HG03565 (cell line): ENCODE results near the gene ERP29.
"Not testable (repeated sequence)": the region's sequence is repeated elsewhere in the genome, so short reads cannot be mapped to it uniquely, and the experiment has no call there.

ENCODE experiments used
- ATAC-seq: cut with Tn5 transposase; IDR thresholded peaks from one replicate; pipeline ENCODE4 v1.9.1; 2021; ENCODE audit warnings: mild to moderate bottlenecking, moderate library complexity; ENCODE audit not compliant: unreplicated experiment

Gene ERP29

GRCh38 chr12:112012775-112013600 lies at the start of gene ERP29, which contains the start of gene TMEM116:
ERP29 (plus strand) TSS chr12:112013426; CDS start chr12:112013466, 40 bp downstream.
TMEM116 (minus strand) TSS chr12:112013165; CDS start chr12:112005270, 7,895 bp downstream.
- ATAC-seq: peak; percentile 55

- no peak for ATAC-seq
Observed at GRCh38 chr12:111964935-111965334, 48.3 kb upstream of the ERP29 start.

DNA sequence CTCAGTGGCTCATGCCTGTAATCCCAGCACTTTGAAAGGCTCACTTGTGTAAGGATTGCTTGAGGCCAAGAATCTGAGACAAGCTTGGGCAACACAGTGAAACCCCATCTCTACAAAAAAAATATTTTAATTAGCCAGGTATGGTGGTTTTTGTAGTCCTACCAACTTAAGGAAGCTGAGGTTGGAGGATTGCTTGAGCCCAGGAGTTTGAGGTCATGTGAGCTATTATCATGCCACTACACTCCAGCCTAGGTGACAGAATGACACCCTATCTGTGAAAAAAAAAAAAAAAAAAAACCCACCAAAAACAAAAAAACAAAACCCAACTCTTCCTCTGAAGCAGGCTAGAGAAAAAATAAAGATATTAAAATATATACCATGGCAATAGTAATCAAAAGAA lies 41.4 kb upstream of the ERP29 start:
- no peak for ATAC-seq

GRCh38 chr12:111975161-111975931 lies 37.9 kb upstream of the ERP29 start:
- ATAC-seq: no peak

DNA sequence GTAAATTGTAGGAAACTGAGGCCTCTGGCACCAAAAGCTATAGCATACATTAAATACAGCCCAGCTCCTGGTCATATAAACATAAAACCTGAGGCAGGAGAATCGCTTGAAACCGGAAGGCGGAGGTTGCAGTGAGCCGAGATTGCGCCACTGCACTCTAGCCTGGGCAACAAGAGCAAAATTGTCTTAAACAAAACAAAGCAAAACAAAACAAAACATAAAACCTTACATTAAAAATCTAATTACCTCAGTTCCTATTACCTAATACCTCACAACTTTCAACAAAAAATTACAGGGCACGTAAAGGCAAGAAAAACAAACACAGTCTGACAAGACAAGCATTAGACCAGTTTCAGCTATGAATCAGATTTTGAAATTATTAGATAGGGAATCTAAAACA lies 36.9 kb upstream of the ERP29 start:
- ATAC-seq: no peak

DNA sequence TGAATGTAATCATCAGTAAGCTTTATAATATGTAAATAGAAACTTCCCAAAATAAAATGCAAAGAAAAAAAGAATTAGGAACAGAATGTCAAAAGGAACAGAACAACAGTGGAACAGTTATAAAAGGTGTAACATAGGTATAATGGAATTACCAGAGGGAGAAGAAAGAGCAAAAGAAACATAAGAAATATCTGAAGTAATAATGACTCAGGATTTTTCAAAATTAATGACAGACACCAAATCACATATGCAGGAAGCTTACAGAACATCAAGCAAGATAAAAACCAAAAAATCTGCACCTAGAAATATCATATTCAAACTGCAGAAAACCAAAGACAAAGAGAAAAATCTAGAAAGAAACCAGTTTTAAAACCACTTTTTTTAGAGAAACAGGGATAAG lies 36.4 kb upstream of the ERP29 start:
- ATAC-seq: no peak

GRCh38 chr12:111978545-111978944 lies 34.7 kb upstream of the ERP29 start:
- ATAC-seq: no peak

GRCh38 chr12:111980598-111980997 lies 32.6 kb upstream of the ERP29 start:
- no peak for ATAC-seq

DNA sequence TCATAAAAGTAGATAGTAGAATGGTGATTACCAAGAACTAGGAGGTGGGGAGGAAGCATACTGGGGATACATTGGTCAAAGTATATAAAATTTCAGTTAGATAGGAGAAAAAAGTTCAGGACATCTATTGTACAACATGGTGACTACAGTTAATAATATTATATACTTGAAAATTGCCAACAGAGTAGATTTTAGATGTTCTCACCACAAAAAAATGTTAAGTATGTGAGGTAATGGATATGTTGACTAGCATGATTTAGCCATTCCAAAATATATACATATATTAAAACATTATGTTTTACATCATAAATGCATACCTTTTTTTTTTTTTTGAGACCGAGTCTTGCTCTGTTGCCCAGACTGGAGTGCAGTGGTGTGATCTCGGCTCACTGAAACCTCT lies 31.2 kb upstream of the ERP29 start:
- ATAC-seq: no peak

DNA sequence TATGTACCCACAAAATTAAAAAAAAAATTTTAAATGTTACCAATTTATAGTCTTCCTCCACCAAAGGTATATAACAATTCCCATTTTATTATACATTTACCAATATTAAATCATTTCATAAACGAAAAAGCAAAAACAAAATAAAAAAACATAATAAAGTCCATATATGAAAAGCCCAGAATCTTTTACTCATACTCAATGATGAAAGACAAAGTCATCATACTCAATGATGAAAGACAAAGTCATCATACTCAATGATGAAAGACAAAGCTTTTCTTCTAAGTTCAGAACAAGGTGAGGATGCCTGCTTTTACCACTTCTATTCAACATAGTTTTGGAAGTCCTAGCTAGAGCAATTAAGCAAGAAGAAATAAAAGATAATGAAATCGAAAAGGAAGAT lies 28.4 kb upstream of the ERP29 start:
- no peak for ATAC-seq

GRCh38 chr12:111991535-111991934 lies 21.7 kb upstream of the ERP29 start:
- ATAC-seq: no peak

GRCh38 chr12:111991946-111992345 lies 21.3 kb upstream of the ERP29 start:
- no peak for ATAC-seq

GRCh38 chr12:111992464-111992863 lies 20.8 kb upstream of the ERP29 start:
- no peak for ATAC-seq

GRCh38 chr12:111993292-111994150 lies 19.7 kb upstream of the ERP29 start:
- ATAC-seq: no peak

GRCh38 chr12:111994211-111995111 lies 18.8 kb upstream of the ERP29 start:
- ATAC-seq: not testable (repeated sequence)

DNA sequence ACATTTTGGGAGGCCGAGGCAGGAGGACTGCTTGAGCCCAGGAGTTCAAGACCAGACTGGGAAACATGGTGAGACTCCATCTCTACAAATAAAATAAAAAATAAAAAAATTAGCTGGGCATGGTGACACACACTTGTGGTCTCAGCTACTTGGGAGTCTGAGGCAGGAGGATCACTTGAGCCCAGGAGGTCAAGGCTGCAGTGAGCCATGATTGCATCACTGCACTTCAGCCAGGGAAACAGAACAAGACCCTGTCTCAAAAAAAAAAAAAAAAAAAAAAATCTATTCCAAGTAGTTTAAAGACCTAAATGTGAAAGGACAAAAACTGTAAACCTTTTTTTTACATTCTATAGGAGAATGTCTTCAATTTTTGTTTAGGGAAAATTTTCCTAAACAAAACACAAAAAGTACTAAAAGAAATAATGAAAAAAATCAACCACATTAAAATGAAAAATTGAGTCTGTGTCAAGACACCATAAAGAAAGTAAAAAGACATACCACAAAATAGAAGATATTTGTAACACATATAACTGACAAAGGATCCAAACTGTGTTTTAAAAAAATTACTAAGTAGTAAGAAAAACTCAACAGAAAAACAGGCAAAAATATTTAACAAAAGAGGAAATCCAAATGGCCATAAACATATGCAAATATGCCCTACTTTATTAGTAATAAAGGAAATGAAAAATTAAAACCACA lies 17.3 kb upstream of the ERP29 start:
- ATAC-seq: no peak

DNA sequence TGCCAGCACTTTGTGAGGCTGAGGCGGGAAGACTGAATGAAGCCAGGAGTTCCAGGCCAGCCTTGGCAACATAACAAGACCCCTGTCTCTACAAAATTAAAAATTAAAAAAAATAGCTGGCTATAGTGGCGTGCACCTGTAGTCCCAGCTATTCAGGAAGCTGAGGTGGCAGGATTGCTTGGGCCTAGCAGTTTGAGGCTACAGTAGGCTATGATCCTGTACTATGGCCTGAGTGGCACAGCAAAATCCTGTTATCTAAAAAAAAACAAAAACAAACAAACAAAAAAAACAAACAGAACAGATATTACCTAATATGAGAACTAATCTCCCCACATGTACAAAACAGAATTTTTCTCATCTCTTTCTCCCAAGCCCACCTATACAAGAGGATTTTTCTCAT lies 15.9 kb upstream of the ERP29 start:
- no peak for ATAC-seq

- ATAC-seq: no peak
Observed at GRCh38 chr12:111998015-111998414, 15.2 kb upstream of the ERP29 start.

GRCh38 chr12:111999129-111999528 lies 14.1 kb upstream of the ERP29 start:
- ATAC-seq: not testable (repeated sequence)
